HG02759 (cell line): Measurements from ENCODE around the gene GCH1.
"Not testable (repeated sequence)": the region's sequence is repeated elsewhere in the genome, so short reads cannot be mapped to it uniquely, and the experiment has no call there.

Source experiments
- ATAC-seq: cut with Tn5 transposase; IDR thresholded peaks from one replicate; pipeline ENCODE4 v1.9.1; 2021; ENCODE audit warnings: mild to moderate bottlenecking, moderate library complexity; ENCODE audit not compliant: unreplicated experiment

The GCH1 gene

GRCh38 chr14:54902521-54903420 is at the start of gene GCH1:
Gene GCH1 (minus strand): TSS chr14:54902826. CDS start chr14:54902663, 163 bp downstream.
- peak; percentile 85 for ATAC-seq

- no peak for ATAC-seq
Measured at GRCh38 chr14:54947230-54947629, 44.6 kb upstream of the GCH1 start.

GRCh38 chr14:54946500-54946899 is 43.9 kb upstream of the GCH1 start:
- ATAC-seq: no peak

GRCh38 chr14:54944737-54945391 is 42.2 kb upstream of the GCH1 start:
- ATAC-seq: no peak

GRCh38 chr14:54942913-54943312 is 40.3 kb upstream of the GCH1 start:
- ATAC-seq: no peak

GRCh38 chr14:54936816-54937215 is 34.2 kb upstream of the GCH1 start:
- no peak for ATAC-seq

GRCh38 chr14:54935958-54936357 is 33.3 kb upstream of the GCH1 start:
- no peak for ATAC-seq

- no peak for ATAC-seq
Measured at GRCh38 chr14:54935100-54935499, 32.5 kb upstream of the GCH1 start.

- ATAC-seq: no peak
Measured at GRCh38 chr14:54933006-54933405, 30.4 kb upstream of the GCH1 start.

GRCh38 chr14:54931598-54932340 is 29.1 kb upstream of the GCH1 start:
- ATAC-seq: no peak

- no peak for ATAC-seq
Measured at GRCh38 chr14:54931101-54931500, 28.5 kb upstream of the GCH1 start.

GRCh38 chr14:54929556-54929955 is 26.9 kb upstream of the GCH1 start:
- no peak for ATAC-seq

- ATAC-seq: no peak
Measured at GRCh38 chr14:54928216-54928615, 25.6 kb upstream of the GCH1 start.

- no peak for ATAC-seq
Measured at GRCh38 chr14:54927551-54927950, 24.9 kb upstream of the GCH1 start.

GRCh38 chr14:54926570-54926969 is 23.9 kb upstream of the GCH1 start:
- ATAC-seq: not testable (repeated sequence)

- ATAC-seq: no peak
Measured at GRCh38 chr14:54922598-54922997, 20.0 kb upstream of the GCH1 start.

GRCh38 chr14:54920052-54920451 is 17.4 kb upstream of the GCH1 start:
- no peak for ATAC-seq

- no peak for ATAC-seq
Measured at GRCh38 chr14:54919330-54919729, 16.7 kb upstream of the GCH1 start.

- no peak for ATAC-seq
Measured at GRCh38 chr14:54918427-54918826, 15.8 kb upstream of the GCH1 start.

- ATAC-seq: no peak
Measured at GRCh38 chr14:54916101-54916500, 13.5 kb upstream of the GCH1 start.

- ATAC-seq: no peak
Measured at GRCh38 chr14:54909817-54910558, 7.4 kb upstream of the GCH1 start.
